GM23338 (cell line): ENCODE measurements around the gene MUC13. TPM values are rescaled to one million over a fixed set of nuclear protein-coding genes. Genes with fewer than 3 reads are reported as not detected.

Experiments used
- ATAC-seq: fragments of 200-7000 bp; cut with Tn5 transposase; 3 replicates; pipeline ENCODE4 v1.9.1; 2020
- DNase-seq: peaks from one replicate; pipeline ENCODE4 v3.0.0-alpha.2; 2015; ENCODE audit warnings: low spot score
- H2AFZ ChIP-seq: fragments of 200-600 bp; sonication (generic); 2 replicates; pipeline ENCODE4 v1.8.0; 2016; ENCODE audit warnings: antibody characterized with exemption, mild to moderate bottlenecking, moderate library complexity
- H3F3A ChIP-seq: fragments of 200-600 bp; sonication (generic); replicated peaks from 2 replicates; pipeline ENCODE4 v1.8.0; 2017; ENCODE audit warnings: antibody characterized with exemption, mixed run types, low read depth
- H3K27ac ChIP-seq: fragments of 200-600 bp; sonication (generic); 2 replicates; pipeline ENCODE4 v1.6.1; 2016; ENCODE audit warnings: low read depth
- H3K27me3 ChIP-seq: fragments of 200-600 bp; sonication (generic); 2 replicates; pipeline ENCODE4 v1.8.0; 2016; ENCODE audit warnings: mild to moderate bottlenecking, mixed run types, moderate library complexity; ENCODE audit not compliant: insufficient read depth
- H3K36me3 ChIP-seq: fragments of 200-600 bp; sonication (generic); 2 replicates; pipeline ENCODE4 v1.8.0; 2016; ENCODE audit warnings: mild to moderate bottlenecking; ENCODE audit not compliant: insufficient read depth
- H3K4me1 ChIP-seq: fragments of 200-600 bp; sonication (generic); 2 replicates; pipeline ENCODE4 v1.8.0; 2016; ENCODE audit warnings: mild to moderate bottlenecking, moderate library complexity; ENCODE audit not compliant: insufficient read depth
- H3K4me2 ChIP-seq: fragments of 200-600 bp; sonication (generic); 2 replicates; pipeline ENCODE4 v1.7.1; 2017; ENCODE audit warnings: mixed run types
- H3K4me3 ChIP-seq: fragments of 200-600 bp; sonication (generic); 2 replicates; pipeline ENCODE4 v1.6.1; 2016; ENCODE audit warnings: mixed run types
- H3K79me2 ChIP-seq: fragments of 200-600 bp; sonication (generic); replicated peaks from 2 replicates; pipeline ENCODE4 v1.8.0; 2017; ENCODE audit warnings: mild to moderate bottlenecking; ENCODE audit not compliant: insufficient read depth
- H3K9me2 ChIP-seq: fragments of 200-600 bp; sonication (generic); 2 replicates; pipeline ENCODE4 v1.8.0; 2017; ENCODE audit not compliant: insufficient read depth
- H4K20me1 ChIP-seq: fragments of 200-600 bp; sonication (generic); replicated peaks from 2 replicates; pipeline ENCODE4 v1.8.0; 2017; ENCODE audit warnings: mild to moderate bottlenecking; ENCODE audit not compliant: insufficient read depth
- H3K27ac Mint-ChIP-seq: 2 replicates; pipeline ENCODE4 v1.8.0; 2020; ENCODE audit warnings: inconsistent platforms, mild to moderate bottlenecking, moderate library complexity, mixed read lengths
- H3K27me3 Mint-ChIP-seq: 3 replicates; pipeline ENCODE4 v1.8.0; 2022; ENCODE audit warnings: low read depth, mild to moderate bottlenecking, moderate library complexity, mixed read lengths, inconsistent platforms; ENCODE audit not compliant: insufficient read depth, poor library complexity
- H3K36me3 Mint-ChIP-seq: 3 replicates; pipeline ENCODE4 v1.8.0; 2021; ENCODE audit warnings: low read depth, mild to moderate bottlenecking, inconsistent platforms, moderate library complexity, mixed read lengths
- H3K4me1 Mint-ChIP-seq: 3 replicates; pipeline ENCODE4 v1.8.0; 2020; ENCODE audit warnings: mild to moderate bottlenecking, inconsistent platforms, mixed read lengths
- H3K4me3 Mint-ChIP-seq: 3 replicates; pipeline ENCODE4 v1.8.0; 2021; ENCODE audit warnings: moderate library complexity, mild to moderate bottlenecking, inconsistent platforms, mixed read lengths
- H3K9me3 Mint-ChIP-seq: 3 replicates; pipeline ENCODE4 v1.8.0; 2020; ENCODE audit warnings: moderate library complexity, mild to moderate bottlenecking, inconsistent platforms, mixed read lengths
- CREB1 ChIP-seq: fragments of 250-450 bp; sonication (Bioruptor Pico); IDR thresholded peaks from 2 replicates; pipeline ENCODE4 v1.5.0; 2020; ENCODE audit warnings: low read depth, mild to moderate bottlenecking, moderate library complexity
- EZH2phosphoT487 ChIP-seq: fragments of 200-600 bp; sonication (generic); IDR thresholded peaks from one replicate; pipeline ENCODE4 v1.8.1; 2018; ENCODE audit warnings: antibody characterized with exemption; ENCODE audit not compliant: unreplicated experiment
- JUNB ChIP-seq: IDR thresholded peaks from one replicate; pipeline ENCODE4 v1.6.1; 2016; ENCODE audit warnings: antibody characterized with exemption; ENCODE audit not compliant: unreplicated experiment
- NANOG ChIP-seq: IDR thresholded peaks from 2 replicates; pipeline ENCODE4 v1.6.1; 2016; ENCODE audit warnings: antibody characterized with exemption, borderline replicate concordance
- STAT1 ChIP-seq: IDR thresholded peaks from one replicate; pipeline ENCODE4 v1.6.1; 2016; ENCODE audit warnings: antibody characterized with exemption; ENCODE audit not compliant: unreplicated experiment
- ZNF114 ChIP-seq: fragments of 250-450 bp; sonication (Bioruptor Pico); IDR thresholded peaks from 2 replicates; pipeline ENCODE4 v1.5.0; 2020; ENCODE audit warnings: mild to moderate bottlenecking, moderate library complexity
- polyA plus RNA-seq: library from polyadenylated mRNA; unstranded; fragments of >200 nt; fragmentation: Nextera tagmentation; extraction: Ambion mirVana; gene quantifications from 2 replicates; pipeline ENCODE4 v1.2.1, GENCODE V29; 2016
- total RNA-seq: library from RNA; depleted of rRNA; stranded (reverse); fragments of >200 nt; shearing (Covaris generic); gene quantifications from 2 replicates; pipeline ENCODE4 v1.2.3, GENCODE V29; 2014
- TF ChIP-seq, protein P1 (sequence below), 2 experiments: fragments of 200-600 bp in 1 of 2; sonication (generic) in 1 of 2; conservative IDR thresholded peaks; 2 replicates each; pipeline versions ENCODE4 v1.5.1 to v1.6.1; 2016 to 2017; ENCODE audit warnings: antibody characterized with exemption in 2 of 2, low read depth in 2 of 2, mild to moderate bottlenecking in 2 of 2, moderate library complexity in 1 of 2
- TF ChIP-seq, protein P2 (sequence below): fragments of 250-450 bp; sonication (Bioruptor Pico); IDR thresholded peaks from 2 replicates; pipeline ENCODE4 v1.5.0; 2020; ENCODE audit warnings: mild to moderate bottlenecking, moderate library complexity
- TF ChIP-seq, protein P3 (sequence below): IDR thresholded peaks from one replicate; pipeline ENCODE4 v1.6.1; 2018; ENCODE audit warnings: antibody characterized with exemption; ENCODE audit not compliant: unreplicated experiment

MUC13 gene
- total and polyA plus RNA-seq, 2 experiments from 2014 or later, result not detected

- Histone ChIP-seq H3K4me1 (no peaks in the 10 kb centered on the region), H3K79me2 (no peaks in the 10 kb centered on the region), H3K36me3 (no peaks in the 10 kb centered on the region; the same call in 1 of the 2 replicates), H3K27me3 (no peaks in the 10 kb centered on the region), H3F3A (0 out of 2 replicates have a peak, but pooled peaks cover 3% of the 10 kb centered on the region), H3K4me3 (no peak overlapping the region), H2AFZ (no peak overlapping the region), H3K4me2 (no peak overlapping the region), H3K27ac (no peak overlapping the region), H3K9me2 (0 out of 2 replicates have a peak, but pooled peaks cover 3% of the 10 kb centered on the region), H4K20me1 (no peaks in the 10 kb centered on the region)
- Mint-ChIP-seq H3K9me3 (no peaks in the 10 kb centered on the region; the same call in 2 of the 3 replicates), H3K36me3 (peaks cover 14% of the 10 kb centered on the region; the same call in 2 of the 3 replicates), H3K27ac (no peak overlapping the region), H3K4me3 (no peak overlapping the region), H3K4me1 (0 out of 3 replicates have a peak, but pooled peaks cover 6% of the 10 kb centered on the region), H3K27me3 (peaks cover 6% of the 10 kb centered on the region)
- ATAC-seq (no peak), DNase-seq (no peak)
- no peak for TF ChIP-seq EZH2phosphoT487
- TF ChIP-seq CREB1 (CRISPR knock-in tag), result no peak
- TF ChIP-seq STAT1, result no peak
- TF ChIP-seq NANOG, result no peak
- TF ChIP-seq, protein P1, sequence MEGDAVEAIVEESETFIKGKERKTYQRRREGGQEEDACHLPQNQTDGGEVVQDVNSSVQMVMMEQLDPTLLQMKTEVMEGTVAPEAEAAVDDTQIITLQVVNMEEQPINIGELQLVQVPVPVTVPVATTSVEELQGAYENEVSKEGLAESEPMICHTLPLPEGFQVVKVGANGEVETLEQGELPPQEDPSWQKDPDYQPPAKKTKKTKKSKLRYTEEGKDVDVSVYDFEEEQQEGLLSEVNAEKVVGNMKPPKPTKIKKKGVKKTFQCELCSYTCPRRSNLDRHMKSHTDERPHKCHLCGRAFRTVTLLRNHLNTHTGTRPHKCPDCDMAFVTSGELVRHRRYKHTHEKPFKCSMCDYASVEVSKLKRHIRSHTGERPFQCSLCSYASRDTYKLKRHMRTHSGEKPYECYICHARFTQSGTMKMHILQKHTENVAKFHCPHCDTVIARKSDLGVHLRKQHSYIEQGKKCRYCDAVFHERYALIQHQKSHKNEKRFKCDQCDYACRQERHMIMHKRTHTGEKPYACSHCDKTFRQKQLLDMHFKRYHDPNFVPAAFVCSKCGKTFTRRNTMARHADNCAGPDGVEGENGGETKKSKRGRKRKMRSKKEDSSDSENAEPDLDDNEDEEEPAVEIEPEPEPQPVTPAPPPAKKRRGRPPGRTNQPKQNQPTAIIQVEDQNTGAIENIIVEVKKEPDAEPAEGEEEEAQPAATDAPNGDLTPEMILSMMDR (conservative IDR thresholded peaks at IDR 0.05; ENCODE audit: low read depth in 2 of 2), result no peak
- no peak for TF ChIP-seq ZNF114 (CRISPR knock-in tag)
- TF ChIP-seq, protein P2, sequence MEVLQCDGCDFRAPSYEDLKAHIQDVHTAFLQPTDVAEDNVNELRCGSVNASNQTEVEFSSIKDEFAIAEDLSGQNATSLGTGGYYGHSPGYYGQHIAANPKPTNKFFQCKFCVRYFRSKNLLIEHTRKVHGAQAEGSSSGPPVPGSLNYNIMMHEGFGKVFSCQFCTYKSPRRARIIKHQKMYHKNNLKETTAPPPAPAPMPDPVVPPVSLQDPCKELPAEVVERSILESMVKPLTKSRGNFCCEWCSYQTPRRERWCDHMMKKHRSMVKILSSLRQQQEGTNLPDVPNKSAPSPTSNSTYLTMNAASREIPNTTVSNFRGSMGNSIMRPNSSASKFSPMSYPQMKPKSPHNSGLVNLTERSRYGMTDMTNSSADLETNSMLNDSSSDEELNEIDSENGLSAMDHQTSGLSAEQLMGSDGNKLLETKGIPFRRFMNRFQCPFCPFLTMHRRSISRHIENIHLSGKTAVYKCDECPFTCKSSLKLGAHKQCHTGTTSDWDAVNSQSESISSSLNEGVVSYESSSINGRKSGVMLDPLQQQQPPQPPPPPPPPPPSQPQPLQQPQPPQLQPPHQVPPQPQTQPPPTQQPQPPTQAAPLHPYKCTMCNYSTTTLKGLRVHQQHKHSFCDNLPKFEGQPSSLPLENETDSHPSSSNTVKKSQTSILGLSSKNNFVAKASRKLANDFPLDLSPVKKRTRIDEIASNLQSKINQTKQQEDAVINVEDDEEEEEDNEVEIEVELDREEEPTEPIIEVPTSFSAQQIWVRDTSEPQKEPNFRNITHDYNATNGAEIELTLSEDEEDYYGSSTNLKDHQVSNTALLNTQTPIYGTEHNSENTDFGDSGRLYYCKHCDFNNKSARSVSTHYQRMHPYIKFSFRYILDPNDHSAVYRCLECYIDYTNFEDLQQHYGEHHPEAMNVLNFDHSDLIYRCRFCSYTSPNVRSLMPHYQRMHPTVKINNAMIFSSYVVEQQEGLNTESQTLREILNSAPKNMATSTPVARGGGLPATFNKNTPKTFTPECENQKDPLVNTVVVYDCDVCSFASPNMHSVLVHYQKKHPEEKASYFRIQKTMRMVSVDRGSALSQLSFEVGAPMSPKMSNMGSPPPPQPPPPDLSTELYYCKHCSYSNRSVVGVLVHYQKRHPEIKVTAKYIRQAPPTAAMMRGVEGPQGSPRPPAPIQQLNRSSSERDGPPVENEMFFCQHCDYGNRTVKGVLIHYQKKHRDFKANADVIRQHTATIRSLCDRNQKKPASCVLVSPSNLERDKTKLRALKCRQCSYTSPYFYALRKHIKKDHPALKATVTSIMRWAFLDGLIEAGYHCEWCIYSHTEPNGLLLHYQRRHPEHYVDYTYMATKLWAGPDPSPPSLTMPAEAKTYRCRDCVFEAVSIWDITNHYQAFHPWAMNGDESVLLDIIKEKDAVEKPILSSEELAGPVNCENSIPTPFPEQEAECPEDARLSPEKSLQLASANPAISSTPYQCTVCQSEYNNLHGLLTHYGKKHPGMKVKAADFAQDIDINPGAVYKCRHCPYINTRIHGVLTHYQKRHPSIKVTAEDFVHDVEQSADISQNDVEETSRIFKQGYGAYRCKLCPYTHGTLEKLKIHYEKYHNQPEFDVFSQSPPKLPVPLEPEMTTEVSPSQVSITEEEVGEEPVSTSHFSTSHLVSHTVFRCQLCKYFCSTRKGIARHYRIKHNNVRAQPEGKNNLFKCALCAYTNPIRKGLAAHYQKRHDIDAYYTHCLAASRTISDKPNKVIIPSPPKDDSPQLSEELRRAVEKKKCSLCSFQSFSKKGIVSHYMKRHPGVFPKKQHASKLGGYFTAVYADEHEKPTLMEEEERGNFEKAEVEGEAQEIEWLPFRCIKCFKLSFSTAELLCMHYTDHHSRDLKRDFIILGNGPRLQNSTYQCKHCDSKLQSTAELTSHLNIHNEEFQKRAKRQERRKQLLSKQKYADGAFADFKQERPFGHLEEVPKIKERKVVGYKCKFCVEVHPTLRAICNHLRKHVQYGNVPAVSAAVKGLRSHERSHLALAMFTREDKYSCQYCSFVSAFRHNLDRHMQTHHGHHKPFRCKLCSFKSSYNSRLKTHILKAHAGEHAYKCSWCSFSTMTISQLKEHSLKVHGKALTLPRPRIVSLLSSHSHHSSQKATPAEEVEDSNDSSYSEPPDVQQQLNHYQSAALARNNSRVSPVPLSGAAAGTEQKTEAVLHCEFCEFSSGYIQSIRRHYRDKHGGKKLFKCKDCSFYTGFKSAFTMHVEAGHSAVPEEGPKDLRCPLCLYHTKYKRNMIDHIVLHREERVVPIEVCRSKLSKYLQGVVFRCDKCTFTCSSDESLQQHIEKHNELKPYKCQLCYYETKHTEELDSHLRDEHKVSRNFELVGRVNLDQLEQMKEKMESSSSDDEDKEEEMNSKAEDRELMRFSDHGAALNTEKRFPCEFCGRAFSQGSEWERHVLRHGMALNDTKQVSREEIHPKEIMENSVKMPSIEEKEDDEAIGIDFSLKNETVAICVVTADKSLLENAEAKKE (CRISPR knock-in tag), result no peak
- TF ChIP-seq, protein P3, sequence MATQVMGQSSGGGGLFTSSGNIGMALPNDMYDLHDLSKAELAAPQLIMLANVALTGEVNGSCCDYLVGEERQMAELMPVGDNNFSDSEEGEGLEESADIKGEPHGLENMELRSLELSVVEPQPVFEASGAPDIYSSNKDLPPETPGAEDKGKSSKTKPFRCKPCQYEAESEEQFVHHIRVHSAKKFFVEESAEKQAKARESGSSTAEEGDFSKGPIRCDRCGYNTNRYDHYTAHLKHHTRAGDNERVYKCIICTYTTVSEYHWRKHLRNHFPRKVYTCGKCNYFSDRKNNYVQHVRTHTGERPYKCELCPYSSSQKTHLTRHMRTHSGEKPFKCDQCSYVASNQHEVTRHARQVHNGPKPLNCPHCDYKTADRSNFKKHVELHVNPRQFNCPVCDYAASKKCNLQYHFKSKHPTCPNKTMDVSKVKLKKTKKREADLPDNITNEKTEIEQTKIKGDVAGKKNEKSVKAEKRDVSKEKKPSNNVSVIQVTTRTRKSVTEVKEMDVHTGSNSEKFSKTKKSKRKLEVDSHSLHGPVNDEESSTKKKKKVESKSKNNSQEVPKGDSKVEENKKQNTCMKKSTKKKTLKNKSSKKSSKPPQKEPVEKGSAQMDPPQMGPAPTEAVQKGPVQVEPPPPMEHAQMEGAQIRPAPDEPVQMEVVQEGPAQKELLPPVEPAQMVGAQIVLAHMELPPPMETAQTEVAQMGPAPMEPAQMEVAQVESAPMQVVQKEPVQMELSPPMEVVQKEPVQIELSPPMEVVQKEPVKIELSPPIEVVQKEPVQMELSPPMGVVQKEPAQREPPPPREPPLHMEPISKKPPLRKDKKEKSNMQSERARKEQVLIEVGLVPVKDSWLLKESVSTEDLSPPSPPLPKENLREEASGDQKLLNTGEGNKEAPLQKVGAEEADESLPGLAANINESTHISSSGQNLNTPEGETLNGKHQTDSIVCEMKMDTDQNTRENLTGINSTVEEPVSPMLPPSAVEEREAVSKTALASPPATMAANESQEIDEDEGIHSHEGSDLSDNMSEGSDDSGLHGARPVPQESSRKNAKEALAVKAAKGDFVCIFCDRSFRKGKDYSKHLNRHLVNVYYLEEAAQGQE, result no peak
- TF ChIP-seq JUNB, result no peak
These were observed 46.9 kb upstream of the MUC13 start for GRCh38 chr3:124981472-124981871.
